Measurements from ENCODE around the gene TEX35. TPM values are rescaled to one million over a fixed set of nuclear protein-coding genes. Genes with fewer than 3 reads are reported as not detected.

Gene TEX35
- polyA plus RNA-seq, 3 donors = not detected

DNA sequence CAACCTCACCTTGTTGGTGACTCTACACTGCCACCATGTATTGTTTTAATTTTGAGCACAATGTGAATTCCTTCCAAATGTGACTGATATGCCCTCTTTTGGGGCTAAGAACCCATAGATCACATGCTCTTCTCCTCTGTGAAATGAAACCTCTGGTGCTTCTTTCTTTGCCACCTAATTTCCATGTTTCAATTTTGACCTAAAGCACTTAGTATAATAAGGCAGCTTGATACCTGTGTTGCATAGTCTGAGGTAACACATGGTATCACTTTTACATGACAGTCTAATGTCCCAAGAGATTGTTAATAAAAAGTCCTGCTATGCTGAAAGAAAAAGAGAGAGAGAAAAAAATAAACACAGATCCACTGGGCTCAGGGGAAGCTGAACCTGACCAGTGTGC, 40.4 kb upstream of the TEX35 start:
- H3K27me3 Mint-ChIP-seq (ENCODE audit: low read depth in 3 of 3) = peaks cover 0 to 2% (median 2%) of the 10 kb centered on the region in 3 donors
- Histone ChIP-seq H3K79me2 (ENCODE audit: insufficient read depth, low read length) (no peaks in the 10 kb centered on the region), H3K4me3 (replicated peaks in 1 of 3; ENCODE audit: low read depth in 2 of 3, low read length in 3 of 3) (no peak overlapping the region), H3K9ac (ENCODE audit: insufficient read depth, low read length, poor library complexity, severe bottlenecking) (no peak overlapping the region), H4K20me1 (ENCODE audit: insufficient read depth, low read length) (no peaks in the 10 kb centered on the region), H3K9me3 (replicated peaks in 1 of 2; ENCODE audit: control insufficient read depth in 1 of 2, insufficient read depth in 1 of 2, low read length in 2 of 2) (no peaks in the 10 kb centered on the region), H3K4me1 (ENCODE audit: control insufficient read depth in 1 of 2, insufficient read depth in 2 of 2, low read length in 2 of 2) (no peaks in the 10 kb centered on the region), H3K36me3 (replicated peaks in 1 of 2; ENCODE audit: control insufficient read depth in 1 of 2, insufficient read depth in 2 of 2, low read length in 2 of 2) (no peaks in the 10 kb centered on the region), H2AFZ (ENCODE audit: insufficient read depth, low read depth, low read length, poor library complexity, severe bottlenecking) (no peak overlapping the region), H3K27me3 (ENCODE audit: control insufficient read depth in 2 of 2, insufficient read depth in 2 of 2, low read length in 2 of 2) (no peaks in the 10 kb centered on the region), H3K4me2 (replicated peaks; ENCODE audit: extremely low read depth, low read length, poor library complexity, severe bottlenecking) (no peak overlapping the region), H3K27ac (ENCODE audit: low read depth in 1 of 2, low read length in 2 of 2) (no peak overlapping the region)
- H3K27ac Mint-ChIP-seq = no peak overlapping the region
- DNase-seq = no peak
- H3K9me3 Mint-ChIP-seq = peaks cover 0 to 1% (median 0%) of the 10 kb centered on the region in 7 donors
- no peak overlapping the region for H3K4me3 Mint-ChIP-seq
- intact Hi-C loops (cut with micrococcal nuclease) = no loop called here
- H3K36me3 Mint-ChIP-seq = peaks cover 6 to 11% of the 10 kb centered on the region in 2 donors
- H3K4me1 Mint-ChIP-seq = peaks cover 11% of the 10 kb centered on the region
- TF ChIP-seq, protein P1, sequence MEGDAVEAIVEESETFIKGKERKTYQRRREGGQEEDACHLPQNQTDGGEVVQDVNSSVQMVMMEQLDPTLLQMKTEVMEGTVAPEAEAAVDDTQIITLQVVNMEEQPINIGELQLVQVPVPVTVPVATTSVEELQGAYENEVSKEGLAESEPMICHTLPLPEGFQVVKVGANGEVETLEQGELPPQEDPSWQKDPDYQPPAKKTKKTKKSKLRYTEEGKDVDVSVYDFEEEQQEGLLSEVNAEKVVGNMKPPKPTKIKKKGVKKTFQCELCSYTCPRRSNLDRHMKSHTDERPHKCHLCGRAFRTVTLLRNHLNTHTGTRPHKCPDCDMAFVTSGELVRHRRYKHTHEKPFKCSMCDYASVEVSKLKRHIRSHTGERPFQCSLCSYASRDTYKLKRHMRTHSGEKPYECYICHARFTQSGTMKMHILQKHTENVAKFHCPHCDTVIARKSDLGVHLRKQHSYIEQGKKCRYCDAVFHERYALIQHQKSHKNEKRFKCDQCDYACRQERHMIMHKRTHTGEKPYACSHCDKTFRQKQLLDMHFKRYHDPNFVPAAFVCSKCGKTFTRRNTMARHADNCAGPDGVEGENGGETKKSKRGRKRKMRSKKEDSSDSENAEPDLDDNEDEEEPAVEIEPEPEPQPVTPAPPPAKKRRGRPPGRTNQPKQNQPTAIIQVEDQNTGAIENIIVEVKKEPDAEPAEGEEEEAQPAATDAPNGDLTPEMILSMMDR (IDR thresholded peaks at IDR 0.05) = no peak

DNA sequence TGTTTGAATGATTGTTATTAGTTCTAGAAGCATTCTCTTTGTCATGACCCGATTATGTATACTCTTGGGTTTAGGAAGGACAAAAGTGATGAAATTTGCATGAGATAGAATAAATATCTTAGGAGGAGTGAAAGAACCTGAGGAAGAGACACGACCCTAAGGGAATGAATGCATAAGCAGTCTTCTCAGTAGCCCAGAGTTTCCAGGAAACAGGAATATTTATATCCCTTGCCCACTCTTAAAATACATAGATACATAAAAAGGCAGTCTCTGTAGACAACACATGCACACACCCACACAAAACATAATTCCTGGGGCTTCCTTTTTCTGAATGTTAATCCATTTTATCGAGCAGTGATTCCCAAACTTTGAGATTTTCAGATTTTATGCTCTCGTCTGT, 35.5 kb upstream of the TEX35 start:
- TF ChIP-seq, protein P1 (IDR thresholded peaks at IDR 0.05) = no peak
- DNase-seq = no peak
- no CpG with 5 or more reads among the region's 4 CpGs for WGBS (ENCODE audit: insufficient coverage)

More for the DNA sequence above, 35.5 kb upstream of the TEX35 start:
- Histone ChIP-seq H3K27ac (ENCODE audit: low read depth in 1 of 2, low read length in 2 of 2) (no peak overlapping the region), H3K79me2 (ENCODE audit: insufficient read depth, low read length) (no peaks in the 10 kb centered on the region), H3K4me3 (replicated peaks in 1 of 3; ENCODE audit: low read depth in 2 of 3, low read length in 3 of 3) (no peak overlapping the region), H3K9ac (ENCODE audit: insufficient read depth, low read length, poor library complexity, severe bottlenecking) (no peak overlapping the region), H3K27me3 (ENCODE audit: control insufficient read depth in 2 of 2, insufficient read depth in 2 of 2, low read length in 2 of 2) (no peaks in the 10 kb centered on the region), H4K20me1 (ENCODE audit: insufficient read depth, low read length) (no peaks in the 10 kb centered on the region), H3K4me2 (replicated peaks; ENCODE audit: extremely low read depth, low read length, poor library complexity, severe bottlenecking) (no peak overlapping the region), H2AFZ (ENCODE audit: insufficient read depth, low read depth, low read length, poor library complexity, severe bottlenecking) (no peak overlapping the region), H3K9me3 (replicated peaks in 1 of 2; ENCODE audit: control insufficient read depth in 1 of 2, insufficient read depth in 1 of 2, low read length in 2 of 2) (no peaks in the 10 kb centered on the region), H3K36me3 (replicated peaks in 1 of 2; ENCODE audit: control insufficient read depth in 1 of 2, insufficient read depth in 2 of 2, low read length in 2 of 2) (no peaks in the 10 kb centered on the region), H3K4me1 (ENCODE audit: control insufficient read depth in 1 of 2, insufficient read depth in 2 of 2, low read length in 2 of 2) (no peaks in the 10 kb centered on the region)
- no peak overlapping the region for H3K4me3 Mint-ChIP-seq
- no peak overlapping the region for H3K27ac Mint-ChIP-seq
- intact Hi-C loops (cut with micrococcal nuclease) = no loop called here
- H3K36me3 Mint-ChIP-seq = peaks cover 2 to 10% of the 10 kb centered on the region in 2 donors
- peaks cover 16% of the 10 kb centered on the region for H3K4me1 Mint-ChIP-seq
- peaks cover 0 to 3% (median 0%) of the 10 kb centered on the region in 7 donors for H3K9me3 Mint-ChIP-seq
- peaks cover 0 to under 1% (median 0%) of the 10 kb centered on the region in 3 donors for H3K27me3 Mint-ChIP-seq (ENCODE audit: low read depth in 3 of 3)

Measured in CD14-positive monocyte (primary cell).